HG03442 (cell line): ENCODE data around the gene SYTL5.

Source experiments
- ATAC-seq: cut with Tn5 transposase; IDR thresholded peaks from one replicate; pipeline ENCODE4 v1.9.1; 2021; ENCODE audit warnings: mild to moderate bottlenecking, moderate library complexity; ENCODE audit not compliant: unreplicated experiment

SYTL5 gene

DNA sequence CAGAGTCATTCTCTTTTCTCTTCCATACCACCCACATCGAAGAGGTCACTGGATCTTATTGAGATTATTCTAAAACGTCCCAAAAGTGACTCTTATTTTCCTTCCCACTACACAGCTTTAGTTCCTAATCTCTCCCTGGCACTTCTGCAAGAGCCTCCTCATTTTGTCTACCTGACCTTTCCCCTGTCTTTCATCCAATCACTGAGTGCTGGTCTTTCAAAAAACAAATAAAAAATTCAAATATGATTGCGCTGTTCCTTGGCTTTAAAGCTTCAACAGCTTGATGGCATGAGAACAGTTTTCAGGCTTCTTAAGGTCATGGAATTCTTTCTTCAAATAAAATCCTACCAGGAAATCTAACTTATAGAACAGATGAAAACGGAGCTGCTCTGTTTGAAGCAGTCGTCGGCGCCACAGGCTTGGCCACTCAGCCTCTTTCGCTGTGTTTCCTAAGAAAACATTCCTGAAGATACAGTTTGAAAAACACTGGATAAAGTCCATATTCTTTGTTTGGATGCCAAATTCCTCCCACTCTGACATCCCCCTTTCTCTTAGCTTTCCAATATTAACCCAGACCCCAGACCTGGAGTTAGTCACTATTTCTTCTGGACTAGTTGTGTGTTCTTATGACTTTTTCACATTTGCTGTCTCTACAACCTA is 12.5 kb downstream of the SYTL5 start:
- no peak for ATAC-seq

DNA sequence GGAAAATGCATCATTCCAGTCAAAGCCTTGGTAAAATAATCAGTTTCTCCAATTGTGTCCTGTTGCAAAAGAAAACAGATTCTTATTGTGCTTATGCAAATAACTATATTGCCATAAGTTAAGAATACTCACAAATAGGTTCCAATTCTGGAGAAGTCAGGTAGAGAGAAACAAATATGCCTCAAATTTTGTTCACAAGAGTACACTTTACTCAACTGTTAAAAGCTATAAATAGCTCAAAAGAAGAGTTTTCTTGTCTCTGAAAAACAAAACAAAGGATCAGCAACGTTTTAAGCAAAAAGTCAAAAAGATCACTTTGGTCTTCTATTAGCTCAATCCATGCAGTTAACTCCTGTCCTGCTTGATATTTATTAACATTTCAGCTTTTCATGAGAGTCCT is 21.9 kb downstream of the SYTL5 start:
- no peak for ATAC-seq

DNA sequence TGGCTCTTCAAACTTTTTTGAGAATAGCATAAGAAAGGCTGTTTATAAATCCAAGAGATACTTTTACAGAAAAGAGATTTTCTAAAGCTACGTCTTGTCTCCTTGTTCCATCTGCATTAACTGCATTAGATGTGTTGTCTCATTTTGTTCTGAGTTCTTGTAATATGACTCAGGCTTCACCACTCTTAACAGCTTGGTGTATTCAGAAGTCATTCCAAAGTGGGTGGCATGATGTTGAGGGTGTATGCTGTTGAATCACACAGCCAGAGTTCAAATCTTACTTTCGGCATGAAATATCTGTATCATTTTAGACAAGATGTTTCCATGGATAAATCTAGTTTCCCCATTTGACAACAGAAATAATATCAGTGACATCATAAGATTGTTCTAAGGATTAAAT is 30.1 kb downstream of the SYTL5 start:
- no peak for ATAC-seq

DNA sequence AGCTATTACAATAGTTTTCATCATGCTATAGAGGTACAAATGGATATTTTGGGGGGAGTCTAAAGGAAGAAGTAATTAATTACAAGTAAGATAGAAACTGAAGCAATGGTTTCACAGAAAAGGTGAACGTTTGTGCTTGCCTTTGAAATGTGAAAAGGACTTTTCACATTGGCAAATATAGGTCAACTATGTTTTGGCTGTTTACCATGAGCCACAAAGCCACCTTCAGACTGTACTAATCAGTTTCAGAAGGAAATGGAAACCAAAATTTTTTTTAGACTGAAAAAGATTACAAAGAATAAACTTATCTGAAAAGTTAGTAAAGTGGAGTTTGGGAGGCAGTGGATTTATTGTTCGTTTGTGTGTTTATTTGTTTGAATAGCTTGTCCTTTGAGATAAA is 32.1 kb downstream of the SYTL5 start:
- ATAC-seq = no peak

DNA sequence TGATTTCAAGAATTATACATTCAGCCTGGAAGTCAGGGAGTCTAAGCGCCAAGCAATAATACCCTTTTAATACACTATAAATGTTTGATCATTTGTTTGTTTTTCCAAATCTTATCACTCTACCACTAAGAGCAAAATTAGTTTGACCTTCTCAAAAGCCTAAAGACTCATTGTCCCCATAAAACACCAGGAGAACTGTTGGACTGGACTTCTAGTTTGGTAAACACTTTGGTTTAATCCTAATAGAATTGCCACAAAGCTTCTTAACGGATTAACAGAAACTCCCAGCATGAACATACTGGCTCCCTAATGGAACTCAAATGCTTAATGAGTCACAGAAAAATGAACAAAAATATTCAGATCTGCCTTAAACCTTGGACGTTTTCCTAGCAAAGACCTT is 34.9 kb downstream of the SYTL5 start:
- ATAC-seq = no peak

DNA sequence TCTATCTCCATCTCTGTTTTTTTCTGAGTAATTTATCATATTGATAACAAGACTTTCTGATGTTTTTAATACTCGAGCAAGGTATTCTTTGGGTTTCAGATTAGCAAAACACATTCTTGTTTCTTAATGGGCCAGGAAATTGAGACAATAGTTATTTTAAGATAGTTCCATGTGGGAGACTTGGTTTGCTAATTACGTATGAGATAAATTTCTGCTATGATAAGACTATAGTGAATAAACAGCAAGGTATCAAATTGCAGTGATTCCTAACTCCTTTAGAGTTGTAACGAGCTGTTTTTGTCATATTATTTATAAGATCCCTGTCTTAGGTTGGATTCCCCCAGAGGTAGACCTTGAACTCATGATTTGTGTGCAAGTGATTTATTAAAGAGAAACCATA is 38.3 kb downstream of the SYTL5 start:
- no peak for ATAC-seq

DNA sequence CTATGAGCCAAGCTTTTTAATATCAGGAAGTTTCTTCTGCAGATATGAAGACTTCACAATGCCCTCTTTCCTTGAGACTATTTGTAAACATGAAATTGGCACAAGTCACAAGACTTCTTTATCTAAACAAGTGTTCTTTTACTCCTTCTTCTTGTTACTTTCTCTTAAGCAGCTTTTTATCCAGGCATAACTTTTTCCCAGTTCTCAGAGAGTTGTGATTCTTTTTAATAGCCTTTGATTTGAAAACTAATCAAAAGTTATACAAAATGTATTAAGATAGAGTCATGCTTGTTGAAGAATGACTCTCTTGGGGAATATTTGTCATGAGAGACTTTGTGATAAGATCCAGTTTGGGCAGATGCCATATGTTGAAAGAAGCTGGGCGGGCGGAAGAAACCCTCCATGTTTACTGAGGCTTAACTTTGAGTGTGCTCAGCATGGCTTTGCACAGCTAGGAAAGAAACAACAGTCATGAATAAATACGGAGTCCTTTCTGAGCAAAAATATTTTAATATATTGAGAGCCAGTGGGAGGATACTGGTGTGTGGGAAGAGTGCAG is 39.3 kb downstream of the SYTL5 start:
- no peak for ATAC-seq

DNA sequence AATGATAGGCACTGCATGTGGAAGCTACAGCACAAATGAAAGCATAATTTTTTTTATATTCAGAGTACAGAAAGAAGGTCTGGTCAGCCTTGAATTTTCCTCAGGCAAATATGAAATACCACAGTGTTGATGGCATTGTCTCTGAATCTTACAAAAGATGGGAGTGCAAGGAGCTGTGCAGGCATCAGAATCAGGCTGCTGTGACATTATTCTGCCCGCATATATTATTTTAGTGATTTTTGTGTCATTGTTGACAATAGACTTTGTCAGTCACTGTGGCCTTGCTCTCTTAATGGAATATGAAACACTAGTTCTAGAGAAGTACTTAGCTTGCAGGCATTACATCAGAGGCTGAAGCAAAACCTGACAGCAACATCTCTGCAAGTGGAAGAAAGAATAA is 42.5 kb downstream of the SYTL5 start:
- no peak for ATAC-seq

DNA sequence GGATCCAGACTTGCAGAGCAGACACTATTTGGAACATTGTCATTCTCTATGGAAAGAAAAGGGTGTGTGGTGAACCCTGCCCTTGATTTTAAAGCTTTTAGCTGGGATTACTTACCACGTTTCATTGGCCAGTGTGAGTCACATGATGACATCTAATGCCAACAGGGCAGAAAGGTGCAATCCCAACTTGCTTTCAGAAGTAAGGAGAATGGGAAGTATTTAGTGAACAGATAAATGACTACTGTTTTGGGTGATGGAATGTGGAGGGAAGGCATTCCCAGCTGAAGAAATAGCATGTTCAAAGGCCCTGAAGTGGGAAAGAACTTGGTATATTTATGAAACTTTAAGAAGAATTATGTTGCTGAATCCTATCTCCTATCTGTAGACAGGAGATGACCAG is 44.5 kb downstream of the SYTL5 start:
- no peak for ATAC-seq

DNA sequence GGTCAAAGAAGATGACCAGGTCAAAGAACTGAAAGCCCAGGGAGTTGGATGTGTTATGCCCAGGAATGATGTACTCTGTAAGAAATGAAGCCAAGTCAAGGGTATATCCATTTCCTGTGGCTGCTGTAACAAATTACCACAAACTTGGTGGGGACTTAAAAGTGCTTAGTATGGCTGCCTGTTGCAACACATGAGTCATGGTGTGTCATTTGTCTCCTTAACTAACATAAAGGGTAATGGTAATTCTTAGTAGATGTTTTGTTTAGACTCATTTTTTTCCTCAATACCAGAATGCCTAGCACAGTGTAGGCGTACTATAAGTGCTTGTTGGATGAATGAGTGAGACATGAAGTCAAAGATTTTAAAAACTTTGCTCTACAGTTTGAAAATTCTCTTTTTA is 45.7 kb downstream of the SYTL5 start:
- no peak for ATAC-seq

DNA sequence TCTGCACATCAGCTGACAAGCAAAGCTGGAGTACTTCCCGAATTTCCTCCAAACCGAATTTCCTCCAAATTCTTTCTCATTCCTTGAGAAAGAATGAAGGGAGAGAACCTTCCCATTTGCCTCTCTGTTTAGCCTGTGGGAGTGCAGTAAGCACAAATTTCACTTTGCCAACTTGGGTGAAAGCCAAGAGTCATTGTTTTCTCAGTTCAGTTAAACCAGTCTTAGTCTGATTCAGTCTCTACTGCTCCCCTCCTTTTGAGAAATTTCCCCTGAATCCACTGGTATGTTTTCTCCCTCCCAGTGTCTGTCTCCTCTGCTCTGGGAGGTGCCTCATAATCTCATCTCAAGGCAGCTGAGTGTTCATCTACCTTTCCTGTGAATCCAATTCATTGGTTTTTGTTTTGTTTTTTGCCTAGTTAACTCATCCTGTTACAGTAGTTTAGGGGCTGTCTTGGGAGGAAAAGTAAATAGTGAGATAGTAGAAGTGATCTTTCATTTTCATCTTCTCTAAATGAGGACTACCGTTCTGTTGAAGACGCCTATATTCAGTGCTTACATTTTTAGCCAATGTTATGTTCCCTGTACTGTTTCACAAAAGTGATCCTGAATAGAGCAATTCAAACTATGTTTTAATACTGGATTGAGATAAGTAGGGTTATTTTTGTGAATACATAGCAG is 49.0 kb downstream of the SYTL5 start:
- ATAC-seq = no peak

DNA sequence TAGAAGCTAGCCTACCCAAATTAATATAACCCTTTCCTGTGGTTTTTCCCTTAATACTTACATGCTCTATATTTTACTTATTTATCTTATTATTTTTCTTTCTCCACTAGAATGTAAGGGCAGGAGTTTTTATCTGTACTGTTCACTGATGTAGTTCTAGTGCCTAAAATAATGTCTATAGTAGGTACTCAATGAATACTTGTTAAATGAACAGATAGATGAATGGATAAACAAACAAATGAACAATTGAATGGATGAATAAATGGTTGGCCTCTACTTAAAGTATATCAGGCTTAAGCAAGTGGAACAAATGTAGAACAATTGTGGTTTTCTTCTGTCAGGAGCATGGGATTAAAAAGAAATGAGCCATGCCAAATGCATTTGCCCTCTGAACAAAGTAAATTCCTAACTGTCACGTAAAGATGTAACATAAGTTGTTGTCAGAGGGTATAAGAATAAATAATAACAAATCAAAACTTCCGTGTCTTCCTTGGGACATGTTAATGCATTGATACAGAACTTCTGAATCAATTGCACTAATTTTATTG is 54.1 kb downstream of the SYTL5 start:
- ATAC-seq = no peak

DNA sequence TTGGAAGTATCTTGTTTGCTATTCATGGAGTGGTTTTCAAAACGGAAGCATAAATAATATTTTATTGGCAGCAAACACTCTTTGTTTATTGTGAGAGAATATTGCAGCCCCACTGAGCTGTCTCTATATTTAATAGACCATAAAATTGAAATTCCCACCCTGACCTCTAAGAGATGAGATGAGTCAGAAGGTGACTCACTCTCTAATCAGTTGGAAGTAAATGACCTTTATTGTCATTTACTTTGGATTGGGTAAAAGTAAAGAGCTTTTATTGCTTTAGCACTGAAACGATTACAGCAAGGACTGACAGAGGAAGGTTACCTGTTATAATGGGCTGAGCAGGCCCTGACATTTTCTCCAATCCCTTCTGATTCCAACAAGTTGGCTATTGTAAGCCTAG is 55.0 kb downstream of the SYTL5 start:
- ATAC-seq = no peak

DNA sequence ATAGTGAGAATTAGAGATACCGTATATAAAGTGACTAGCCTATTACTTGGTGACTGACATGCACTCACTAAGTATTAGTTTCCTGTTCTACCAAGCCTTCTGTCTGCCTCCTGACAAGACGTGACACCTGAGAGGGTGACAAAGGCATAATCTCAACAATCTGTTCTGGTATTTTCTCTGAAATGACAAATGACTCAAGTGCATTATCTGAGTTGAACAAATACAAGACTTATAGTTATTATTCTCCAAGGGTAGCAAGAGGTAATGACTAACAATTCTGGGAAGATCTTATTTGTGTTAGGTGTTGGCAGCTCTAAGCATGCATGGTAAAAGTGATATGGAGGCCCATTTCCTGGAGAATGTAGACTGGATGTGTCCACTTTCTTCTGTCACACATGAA is 60.6 kb downstream of the SYTL5 start:
- ATAC-seq = no peak

DNA sequence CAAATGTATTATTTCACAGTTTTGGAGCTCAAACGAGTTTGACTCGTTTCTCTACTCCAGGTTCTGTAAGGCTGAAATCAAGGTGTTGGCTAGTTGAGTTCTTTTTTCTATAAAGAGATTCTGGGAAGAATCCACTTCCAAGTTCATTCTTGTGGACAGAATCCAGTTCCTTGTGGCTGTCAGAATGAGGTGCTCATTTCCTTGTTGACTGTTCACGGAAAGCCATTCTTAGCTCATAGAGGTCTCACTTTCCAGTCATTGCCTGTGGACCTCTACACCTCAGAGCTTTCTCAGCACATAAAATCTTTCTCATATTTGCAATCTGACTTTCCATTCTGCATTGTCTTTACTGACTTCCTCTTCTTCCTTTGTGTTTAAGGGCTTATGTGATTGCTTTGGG is 62.9 kb downstream of the SYTL5 start:
- ATAC-seq = no peak

DNA sequence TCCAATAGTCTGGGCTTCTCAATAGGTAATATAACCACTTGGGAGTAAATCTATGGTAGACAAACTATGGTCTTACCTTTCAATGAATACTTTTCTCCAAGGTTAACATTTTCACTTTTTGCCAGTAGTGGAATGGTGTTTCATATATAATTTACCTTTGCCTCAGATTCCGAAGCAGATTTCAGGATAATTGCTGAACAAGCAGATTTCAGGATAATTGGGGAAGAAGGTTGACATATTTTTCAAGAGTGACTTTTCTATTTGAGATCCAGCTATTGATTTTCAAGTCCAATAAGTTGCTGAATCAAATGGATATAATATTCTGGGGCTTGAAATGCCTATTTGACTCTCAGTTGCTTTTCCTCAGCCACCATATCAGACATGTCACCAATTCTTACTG is 63.6 kb downstream of the SYTL5 start:
- ATAC-seq = no peak

DNA sequence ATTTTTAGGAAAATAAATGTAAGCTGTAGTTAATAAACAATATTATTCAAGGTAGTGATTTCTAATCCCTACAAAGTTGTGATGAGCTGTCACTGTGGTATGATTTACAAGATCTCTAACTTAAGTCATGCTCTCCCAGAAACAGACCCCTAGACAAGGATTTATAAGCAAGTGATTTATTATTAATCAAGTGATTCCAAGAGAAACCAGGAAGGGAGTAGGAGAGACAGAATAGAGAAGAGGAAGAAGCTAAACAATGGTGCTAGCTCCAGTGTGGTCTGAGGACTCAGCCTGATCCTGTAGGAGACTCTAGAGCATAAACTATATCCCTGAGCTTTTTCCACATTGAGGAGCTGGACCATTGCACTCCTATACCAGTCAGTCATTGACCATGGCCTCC is 73.1 kb downstream of the SYTL5 start:
- ATAC-seq = no peak

DNA sequence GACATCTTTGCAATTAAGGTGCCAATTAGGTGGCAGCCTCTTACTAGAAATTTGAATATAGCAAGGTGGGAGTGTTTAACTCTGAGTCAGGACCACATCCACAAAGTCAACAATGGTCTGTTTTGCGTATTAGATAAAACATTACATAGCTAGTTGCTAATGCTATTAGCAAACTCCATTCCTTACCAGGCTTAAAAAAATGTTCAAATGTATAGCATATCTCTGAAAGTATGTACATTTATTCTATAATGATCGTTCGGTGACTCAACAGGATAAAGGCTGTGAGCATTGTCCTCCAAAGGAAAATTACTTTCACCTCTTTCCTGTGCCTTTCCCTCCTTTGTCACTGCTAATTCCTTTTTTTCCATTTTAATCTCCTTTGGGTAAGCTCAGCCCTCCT is 74.5 kb downstream of the SYTL5 start:
- no peak for ATAC-seq

DNA sequence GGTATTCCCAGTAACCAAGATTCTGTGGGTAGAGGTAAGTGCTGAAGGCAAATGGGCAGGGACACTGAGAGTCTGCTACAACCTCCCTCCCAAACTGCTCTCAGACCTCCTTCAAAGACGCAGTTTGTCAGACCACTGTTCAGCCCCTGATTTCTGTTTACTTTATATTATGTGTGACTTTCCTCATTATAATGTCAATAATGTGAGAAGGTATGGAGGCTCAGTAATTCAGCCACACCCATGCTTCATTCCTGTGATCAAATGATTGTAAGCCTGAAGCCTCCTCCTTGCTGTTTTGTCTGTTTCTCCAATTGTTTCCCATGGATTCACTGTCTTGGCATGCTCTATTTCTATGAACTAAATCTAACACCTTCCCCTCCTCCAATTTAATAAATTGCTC is 75.6 kb downstream of the SYTL5 start:
- no peak for ATAC-seq

DNA sequence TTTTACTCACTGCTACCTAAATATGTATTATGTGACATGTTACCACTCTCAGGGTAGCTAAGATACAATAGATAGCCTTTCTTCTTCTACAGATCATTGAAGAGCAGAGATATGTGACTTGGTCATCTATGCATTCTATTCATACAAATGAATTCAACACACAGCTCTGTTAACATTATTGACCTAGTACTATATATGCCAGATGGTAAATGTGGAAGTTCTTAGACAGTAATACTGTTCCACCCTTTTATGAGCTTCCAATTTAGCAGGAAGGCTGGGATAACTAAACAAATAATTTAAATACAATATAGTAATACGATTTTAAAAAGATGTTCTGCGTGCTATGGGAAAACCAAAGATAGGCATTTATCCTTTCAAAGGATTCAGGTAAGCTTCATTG is 76.0 kb downstream of the SYTL5 start:
- ATAC-seq = no peak

DNA sequence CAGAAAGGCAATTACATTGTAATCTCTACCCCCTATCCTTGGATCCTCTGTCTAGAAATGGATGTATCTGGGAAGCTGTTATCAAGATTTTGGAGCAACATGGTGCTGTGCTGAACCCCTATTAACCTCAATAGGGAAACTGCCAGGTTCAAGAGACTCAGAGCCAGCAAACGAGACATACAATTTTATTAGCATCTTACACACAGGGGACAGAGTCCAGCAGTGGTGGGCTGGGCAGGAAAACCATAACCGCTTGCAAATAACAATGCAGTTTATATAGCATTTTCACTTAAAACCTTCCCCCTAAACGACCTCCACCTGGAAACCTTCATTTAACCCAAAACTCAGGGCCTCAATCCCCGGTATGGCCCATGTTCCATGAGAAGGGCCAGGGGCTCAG is 79.5 kb downstream of the SYTL5 start:
- no peak for ATAC-seq

DNA sequence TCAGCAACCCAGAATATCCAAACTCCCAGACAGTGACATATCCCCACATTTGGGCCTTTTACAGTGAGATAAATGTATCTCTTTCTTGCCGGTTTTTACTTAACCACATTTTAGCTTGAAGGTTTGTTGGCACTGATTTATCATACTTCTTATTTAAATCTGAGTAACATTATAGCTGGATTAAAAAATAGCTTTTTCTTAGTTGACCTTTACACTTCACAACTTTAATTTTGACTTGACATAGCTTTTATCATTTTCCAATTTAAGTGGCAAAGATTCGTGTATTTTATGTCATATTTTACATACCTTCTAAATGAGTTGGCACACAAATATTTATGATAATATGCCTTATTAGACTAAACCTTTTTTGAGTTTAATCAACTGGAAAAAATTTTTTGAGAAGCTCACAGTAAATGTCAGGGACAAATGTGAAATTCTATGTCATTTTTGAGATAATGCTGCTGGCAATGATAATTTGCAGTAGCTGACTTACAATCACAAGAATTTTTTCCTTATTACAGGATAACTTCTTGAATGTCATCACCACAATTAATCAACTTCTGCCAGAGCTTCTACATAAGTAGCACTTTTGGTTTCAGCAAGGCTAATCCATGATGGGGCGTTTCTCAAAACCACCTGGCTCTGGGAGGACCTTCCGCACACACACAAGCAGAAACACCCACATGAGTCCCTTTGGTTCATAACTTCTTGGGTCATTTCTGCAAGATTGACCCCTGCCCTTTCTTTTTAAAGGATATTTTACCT is 80.3 kb downstream of the SYTL5 start:
- no peak for ATAC-seq
